GM18508 (cell line): ENCODE data around the gene CPEB3.
"Not testable (repeated sequence)": the region's sequence is repeated elsewhere in the genome, so short reads cannot be mapped to it uniquely, and the experiment has no call there.

Experiments
- ATAC-seq: cut with Tn5 transposase; IDR thresholded peaks from one replicate; pipeline ENCODE4 v1.9.1; 2021; ENCODE audit warnings: moderate number of reproducible peaks; ENCODE audit not compliant: insufficient read depth, unreplicated experiment

The CPEB3 gene

GRCh38 chr10:92216608-92217007 is 74.3 kb downstream of the CPEB3 start:
- ATAC-seq: not testable (repeated sequence)

GRCh38 chr10:92215222-92215621 is 75.7 kb downstream of the CPEB3 start:
- not testable (repeated sequence) for ATAC-seq

DNA sequence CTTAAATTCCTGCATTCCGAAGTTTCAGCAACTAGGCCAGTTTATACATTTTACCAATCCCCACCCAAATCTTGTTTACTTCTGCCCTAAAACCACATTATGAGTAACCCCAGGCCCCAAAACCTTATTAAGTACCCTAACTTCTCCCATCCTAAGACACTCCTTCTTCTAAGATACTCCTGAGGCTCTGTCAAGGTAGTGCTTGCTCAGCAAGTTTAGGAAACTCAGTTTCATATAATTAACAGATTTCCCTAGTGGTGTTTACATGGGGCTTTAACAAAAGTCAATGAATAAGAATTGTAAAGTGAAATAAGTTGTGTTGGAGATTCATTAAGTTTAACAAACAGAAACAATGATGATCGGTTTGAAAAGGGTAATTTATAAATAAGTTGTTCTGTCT is 77.8 kb downstream of the CPEB3 start:
- ATAC-seq: no peak

DNA sequence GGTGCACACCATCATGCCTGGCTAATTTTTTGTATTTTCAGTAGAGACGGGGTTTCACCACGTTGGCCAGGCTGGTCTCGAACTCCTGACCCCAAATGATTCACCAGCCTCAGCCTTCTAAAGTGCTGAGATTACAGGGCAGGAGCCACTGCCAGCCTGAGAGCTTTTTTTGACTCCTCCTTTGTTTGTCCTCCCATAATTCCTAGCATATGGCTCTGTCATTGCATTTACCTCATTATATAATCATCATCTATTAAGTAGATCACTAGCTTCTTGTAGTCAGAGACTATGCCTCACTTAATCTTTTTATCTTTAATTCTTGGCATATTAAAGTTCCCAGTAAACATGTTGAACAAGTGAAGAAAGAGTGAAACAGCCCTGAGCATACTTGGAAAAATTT is 82.1 kb downstream of the CPEB3 start:
- no peak for ATAC-seq

- ATAC-seq: no peak
Measured at GRCh38 chr10:92208157-92208720, 82.6 kb downstream of the CPEB3 start.

DNA sequence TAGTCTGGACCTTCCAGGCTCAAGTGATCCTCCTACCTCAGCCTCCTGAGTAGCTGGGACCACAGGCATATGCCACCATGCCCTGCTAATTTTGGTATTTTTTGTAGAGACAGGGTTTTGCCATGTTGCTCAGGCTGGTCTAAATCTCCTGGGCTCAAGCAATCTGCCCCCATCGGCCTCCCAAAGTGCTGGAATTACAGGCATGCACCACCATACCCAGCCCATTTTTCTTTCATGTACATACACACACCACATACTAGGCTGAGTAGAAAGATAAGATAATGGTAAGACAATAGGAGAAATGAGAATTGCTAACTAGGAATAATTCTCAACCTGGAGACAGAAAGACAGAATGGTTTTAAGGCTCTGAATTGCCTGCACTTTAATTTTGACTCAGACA is 83.8 kb downstream of the CPEB3 start:
- no peak for ATAC-seq

DNA sequence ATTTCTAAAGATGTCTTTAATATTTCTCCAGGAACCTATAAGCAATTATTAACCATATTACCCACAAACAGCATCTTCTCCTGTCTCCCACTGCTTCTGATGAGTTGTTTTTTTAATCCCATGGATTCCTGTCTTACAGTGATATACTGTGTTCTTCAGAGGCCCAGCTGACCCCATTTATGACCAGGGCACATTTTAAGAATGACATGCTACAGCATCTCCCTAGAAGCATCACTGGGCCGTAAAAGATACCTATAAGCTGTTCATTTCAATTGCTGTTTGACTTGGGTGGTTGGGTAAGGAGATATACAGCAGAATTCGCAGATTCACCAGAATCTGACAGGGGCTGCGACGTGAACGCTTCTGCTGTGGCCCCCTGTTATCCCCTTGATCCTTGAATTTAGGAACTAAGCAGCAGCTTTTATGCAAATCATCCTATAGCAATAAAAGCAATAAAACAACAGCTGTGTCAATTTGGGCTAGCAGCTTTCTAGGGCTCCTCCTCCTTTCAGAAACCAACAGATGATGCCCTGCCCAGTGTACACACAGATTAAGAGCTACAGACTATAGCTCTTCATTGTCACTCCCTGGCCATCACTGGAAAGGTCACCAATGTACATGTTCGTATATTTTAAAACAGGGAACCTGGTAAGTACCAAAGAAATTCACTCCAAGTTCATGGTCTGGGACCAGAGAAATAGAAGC is 86.8 kb downstream of the CPEB3 start:
- no peak for ATAC-seq

GRCh38 chr10:92202536-92202935 is 88.3 kb downstream of the CPEB3 start:
- no peak for ATAC-seq

- no peak for ATAC-seq
Measured at GRCh38 chr10:92200564-92200963, 90.3 kb downstream of the CPEB3 start.

DNA sequence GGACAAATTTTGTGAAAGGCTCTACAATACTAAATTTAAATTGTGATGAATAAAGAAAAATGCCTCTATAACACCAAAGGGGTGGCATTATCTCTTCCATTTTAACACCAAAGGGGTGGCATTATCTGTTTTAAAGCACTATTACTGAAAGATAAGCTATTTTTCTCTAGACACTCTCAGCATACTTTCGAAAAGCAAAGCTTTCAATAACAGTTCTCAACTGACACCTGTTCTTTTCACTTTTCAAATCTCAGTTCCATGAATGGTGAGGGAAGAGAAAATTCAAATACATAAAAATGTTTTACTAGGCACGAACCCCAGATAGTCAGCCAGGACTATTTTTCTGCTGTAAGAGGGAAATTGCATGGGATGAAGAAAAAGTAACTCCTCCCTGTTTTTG is 103.8 kb downstream of the CPEB3 start:
- no peak for ATAC-seq

DNA sequence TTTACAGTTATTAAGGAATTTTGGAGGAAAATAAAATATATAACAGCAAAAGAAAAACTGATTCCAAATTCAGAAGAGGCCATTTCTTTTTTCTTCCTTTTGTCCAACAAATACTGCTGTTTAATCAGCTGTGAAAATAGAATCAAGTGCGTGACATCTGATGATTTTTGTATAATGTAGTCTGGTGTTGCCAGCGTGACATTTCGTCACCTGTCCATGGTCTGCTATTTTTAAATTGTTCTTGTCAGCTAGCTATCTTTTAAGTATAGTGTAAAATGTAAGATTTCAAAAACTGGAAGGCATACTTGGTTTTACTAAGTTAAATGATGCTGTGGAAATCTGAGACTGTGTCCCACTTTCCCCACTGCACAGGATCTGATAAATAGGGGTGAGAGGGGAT is 105.9 kb downstream of the CPEB3 start:
- no peak for ATAC-seq

- ATAC-seq: no peak
Measured at GRCh38 chr10:92183199-92183598, 107.7 kb downstream of the CPEB3 start.

DNA sequence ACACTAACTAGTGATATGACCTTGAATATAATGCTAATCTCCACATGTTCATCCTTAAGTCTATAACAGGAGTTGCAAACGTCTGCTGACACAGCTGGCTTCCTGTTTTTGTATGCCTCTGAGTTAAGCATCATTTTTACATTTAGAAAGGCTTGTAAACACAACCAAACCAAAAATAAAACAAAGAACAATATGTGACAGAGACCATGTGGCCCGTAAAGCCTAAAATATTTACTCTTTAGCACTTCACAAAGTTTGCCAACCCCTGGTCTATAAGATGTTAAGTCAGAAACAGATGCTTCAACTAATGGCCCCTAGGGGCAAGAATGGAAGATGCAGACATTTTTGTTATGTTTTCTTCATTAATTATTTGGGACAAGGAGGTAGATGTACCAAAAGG is 109.3 kb downstream of the CPEB3 start:
- no peak for ATAC-seq

DNA sequence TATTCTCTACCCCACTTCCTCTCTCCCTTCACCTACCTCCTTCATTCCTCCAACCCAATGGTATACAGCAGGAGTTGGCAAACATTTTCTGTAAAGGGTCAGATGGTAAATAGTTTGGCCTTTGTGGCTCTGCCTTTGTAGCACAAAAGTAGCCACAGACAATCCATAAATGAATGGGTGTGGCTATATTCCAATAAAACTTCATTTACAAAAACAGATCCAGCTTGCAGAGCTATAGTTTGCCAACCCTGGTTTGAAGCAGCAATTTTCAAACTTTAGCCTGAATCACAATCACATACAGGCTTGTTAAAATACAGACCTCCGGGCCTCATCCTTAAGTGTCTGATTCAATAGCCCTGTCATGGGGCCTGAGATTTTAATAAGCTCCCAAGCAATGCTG is 110.5 kb downstream of the CPEB3 start:
- no peak for ATAC-seq

DNA sequence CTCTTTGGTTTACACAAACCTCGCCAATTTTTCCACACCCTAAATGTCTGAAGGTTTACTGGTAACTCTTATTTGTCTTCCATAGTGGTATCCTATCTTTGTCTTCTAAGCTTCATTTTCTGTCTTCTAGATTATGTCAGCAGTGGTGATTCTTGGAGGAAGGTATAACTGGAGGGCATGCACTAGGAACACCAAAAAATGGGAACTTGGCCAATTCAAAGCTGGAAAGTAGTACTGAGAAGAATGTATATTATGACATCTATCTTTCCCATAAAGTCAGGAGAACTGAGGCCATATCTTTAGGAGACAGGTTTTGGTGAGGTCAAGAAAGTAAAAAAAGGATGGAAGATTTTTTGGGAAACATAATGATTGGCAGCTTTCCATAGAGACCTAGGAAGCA is 113.3 kb downstream of the CPEB3 start:
- ATAC-seq: no peak

DNA sequence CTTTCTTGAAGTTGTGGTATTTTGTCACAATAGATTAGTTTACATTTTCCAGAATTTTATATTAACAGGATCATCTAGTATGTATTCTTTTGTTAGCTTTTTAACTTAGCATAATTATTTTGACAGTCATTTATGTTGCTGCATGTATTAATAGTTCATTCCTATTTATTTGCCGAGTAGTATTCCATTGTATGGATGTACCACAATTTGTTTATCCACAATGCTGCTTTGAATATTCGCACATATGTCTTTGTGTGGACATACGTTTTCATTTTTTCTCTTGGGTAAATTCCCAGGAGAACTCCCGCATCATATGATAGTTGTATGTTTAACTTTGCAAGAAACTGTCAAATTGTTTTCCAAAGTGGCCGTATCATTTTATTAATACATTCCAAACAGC is 115.7 kb downstream of the CPEB3 start:
- ATAC-seq: no peak

- no peak for ATAC-seq
Measured at GRCh38 chr10:92173996-92174395, 116.9 kb downstream of the CPEB3 start.

DNA sequence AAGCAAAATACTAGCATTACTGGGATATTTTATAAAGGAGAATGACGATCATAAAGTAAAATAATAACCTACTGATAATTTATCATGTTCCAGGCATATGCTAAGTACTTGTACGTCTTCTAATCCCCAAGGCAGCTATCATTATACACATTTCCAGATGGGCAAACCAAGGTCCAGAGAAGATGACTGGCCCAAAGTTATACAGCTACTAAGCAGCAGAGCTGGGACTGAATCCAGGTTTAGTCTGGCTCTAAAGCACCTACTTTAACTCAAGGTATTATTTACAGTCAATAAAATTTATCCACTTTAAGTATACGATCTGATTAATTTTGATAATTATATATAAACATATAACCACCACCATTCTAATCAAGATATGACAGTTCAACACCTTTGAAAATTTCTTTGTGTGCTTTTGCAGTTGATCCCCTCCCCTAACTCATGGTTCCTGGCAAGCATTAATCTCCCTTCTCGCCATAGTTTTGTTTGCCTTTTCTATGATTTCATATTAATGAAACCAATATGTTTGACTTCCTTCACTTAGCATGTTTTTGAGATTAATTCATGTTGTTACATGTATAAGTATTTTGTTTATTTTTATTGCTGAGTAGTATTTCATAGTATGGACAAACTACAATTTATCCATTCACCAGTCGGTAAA is 126.7 kb downstream of the CPEB3 start:
- ATAC-seq: no peak

GRCh38 chr10:92162541-92162940 is 128.3 kb downstream of the CPEB3 start:
- ATAC-seq: no peak

- no peak for ATAC-seq
Measured at GRCh38 chr10:92156874-92157773, 133.8 kb downstream of the CPEB3 start.

DNA sequence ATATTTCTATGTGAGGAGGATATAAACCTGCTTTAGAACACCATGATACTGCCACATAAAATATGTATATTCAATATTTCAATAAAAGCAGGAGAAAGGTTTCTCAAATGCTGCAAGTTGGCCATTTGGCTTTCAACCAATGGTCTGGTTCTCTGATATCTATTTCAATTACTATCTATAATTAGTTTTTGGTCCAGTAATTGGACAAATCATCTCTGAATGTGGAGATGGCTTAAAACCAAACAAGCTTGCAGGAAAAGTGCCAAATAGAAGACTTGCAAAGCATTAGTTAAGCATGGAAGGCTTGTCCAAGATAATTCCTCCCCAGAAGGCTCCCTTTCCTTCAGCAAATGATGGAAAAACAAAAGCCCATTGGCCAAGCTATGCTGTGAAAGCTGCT is 140.1 kb downstream of the CPEB3 start:
- ATAC-seq: no peak
